HPDE6-E6E7 (cell line): ENCODE data around the gene SBF2.
"Not testable (repeated sequence)": the region's sequence is repeated elsewhere in the genome, so short reads cannot be mapped to it uniquely, and the experiment has no call there.

Experiments
- DNase-seq: peaks from one replicate; pipeline ENCODE4 v3.0.0; 2011; ENCODE audit warnings: missing footprints; ENCODE audit errors: extremely low spot score

Gene SBF2

DNA sequence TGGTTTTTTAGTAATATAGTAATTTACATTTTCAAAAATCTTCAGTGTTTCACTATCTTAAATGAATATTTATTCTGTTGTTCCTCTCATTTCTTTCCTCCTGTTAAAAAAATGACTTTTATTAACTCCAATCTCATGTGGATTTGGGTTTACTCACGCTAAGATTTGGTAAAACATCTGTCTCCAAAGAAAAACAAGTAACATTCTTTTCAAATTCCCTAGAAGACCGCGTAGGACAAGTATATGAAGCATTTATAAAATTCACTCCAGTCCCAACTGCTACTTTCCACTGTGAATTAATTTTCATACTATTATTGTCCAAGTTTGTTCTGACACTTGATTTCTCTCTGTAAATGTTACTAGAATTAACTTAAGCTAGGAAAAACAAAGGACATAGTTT is 26.2 kb downstream of the SBF2 start:
- no peak for DNase-seq

DNA sequence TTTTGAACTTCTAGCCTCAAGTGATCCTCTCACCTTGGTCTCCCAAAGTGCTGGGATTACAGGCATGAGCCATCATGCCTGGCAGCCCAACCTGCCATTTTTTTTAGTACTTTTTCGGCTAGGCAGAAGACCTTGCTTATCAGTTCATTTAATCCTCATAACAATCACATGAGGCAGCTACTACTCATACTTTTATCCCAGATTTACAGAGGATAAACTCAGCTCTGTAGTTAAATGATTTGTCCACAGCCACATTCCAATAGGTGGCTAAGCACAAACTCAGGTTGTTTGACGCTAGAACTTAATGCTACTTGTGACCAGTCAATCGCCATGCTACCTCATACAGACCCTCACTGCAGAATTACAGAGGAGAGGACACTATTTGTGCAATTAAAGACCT is 28.1 kb downstream of the SBF2 start:
- DNase-seq: no peak

DNA sequence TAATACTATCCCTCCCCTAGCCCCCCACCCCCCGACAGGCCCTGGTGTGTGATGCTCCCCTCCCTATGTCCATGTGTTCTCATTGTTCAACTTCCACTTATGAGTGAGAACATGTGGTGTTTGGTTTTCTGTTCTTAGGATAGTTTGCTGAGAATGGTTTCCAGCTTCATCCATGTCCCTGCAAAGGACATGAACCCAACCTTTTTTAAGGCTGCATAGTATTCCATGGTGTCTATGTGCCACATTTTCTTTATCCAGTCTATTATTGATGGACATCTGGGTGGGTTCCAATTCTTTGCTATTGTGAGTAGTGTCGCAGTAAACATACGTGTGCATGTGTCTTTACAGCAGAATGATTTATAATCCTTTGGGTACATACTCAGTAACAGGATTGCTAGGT is 29.3 kb downstream of the SBF2 start:
- DNase-seq: not testable (repeated sequence)

DNA sequence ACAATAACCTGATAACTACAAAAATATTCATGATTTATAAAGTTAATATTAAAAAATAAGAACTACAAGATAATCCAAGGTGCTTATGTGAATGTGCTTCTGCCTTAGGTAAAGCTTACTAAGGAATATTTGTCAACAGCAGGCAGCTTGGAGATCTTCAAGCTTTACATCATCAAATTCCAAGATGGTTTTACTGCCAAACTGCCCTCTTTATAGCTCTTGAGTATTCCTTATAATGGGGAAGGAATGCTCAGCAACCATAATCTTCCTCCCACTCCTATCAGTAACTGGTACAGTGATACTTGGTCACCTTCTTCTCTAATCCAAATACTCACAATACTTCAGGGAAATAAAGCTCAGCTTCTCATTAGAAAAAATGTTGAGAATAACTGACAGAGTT is 30.1 kb downstream of the SBF2 start:
- DNase-seq: no peak

DNA sequence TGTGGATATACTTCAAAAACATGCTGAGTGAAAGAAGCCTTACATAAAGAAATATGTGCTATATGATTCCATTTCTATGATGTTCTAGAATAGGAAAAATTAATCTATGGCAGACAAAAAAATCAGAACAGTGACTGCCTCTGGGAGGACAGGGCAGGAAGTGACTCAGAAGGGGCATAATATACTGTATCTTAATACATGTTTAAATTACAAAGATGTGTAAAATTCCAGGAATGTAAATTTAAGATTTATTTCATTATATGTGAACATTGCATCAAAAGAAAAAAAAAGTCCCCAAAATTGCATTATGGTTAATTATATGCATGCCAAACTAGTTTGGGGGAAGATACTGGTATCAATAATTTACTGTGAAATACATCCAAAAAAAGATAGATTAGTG is 32.2 kb downstream of the SBF2 start:
- DNase-seq: no peak

DNA sequence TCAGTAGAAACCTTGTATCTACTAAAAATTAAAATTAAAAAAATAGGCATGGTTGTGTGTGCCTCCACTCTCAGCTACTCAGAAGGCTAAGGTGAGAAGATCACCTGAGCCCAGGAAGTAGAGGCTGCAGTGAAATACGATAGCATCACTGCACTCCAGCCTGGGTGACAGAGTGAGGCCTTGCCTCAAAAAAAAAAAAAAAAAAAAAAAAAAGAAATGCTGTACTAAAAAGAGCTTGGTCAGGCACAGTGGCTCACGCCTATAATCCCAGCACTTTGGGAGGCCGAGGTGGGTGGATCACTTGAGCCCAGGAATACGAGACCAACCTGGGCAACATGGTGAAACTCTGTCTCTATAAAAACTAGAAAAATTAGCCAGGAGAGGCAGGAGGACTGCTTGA is 36.5 kb downstream of the SBF2 start:
- DNase-seq: no peak

DNA sequence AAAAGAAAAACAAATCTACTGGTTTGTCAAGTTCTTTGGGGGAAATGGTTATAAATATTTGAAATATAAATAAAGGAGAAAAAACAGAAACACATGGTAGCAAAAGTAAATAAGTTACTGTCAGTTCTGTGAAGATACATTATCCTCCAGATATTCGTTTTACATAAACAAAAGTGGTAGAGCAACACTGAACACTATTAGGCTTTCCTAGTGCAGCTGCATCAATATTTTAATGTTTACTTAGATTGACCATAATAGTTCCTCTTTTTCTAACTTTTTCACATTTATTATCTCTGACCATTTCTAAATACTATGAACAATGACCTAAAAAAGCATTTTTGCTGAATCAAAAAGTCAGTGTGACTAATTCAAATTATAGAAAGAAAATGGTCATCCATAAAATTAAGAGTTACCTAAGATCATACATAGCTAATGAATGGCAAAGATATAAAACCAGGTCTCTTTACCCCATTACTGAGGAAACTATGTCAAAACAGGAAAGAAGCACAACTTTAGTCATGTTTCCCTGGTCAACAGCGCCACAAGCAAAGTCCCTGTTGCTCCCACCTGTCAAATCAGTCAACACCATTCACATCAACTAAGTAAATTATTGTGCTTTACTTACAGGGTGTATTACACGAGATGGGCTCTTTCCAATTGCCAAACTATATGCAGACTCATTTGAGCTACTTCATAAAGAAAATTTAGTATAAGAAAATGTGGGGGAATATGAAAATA is 38.5 kb downstream of the SBF2 start:
- DNase-seq: no peak

- not testable (repeated sequence) for DNase-seq
Measured at GRCh38 chr11:10249448-10250131, 44.4 kb downstream of the SBF2 start.

DNA sequence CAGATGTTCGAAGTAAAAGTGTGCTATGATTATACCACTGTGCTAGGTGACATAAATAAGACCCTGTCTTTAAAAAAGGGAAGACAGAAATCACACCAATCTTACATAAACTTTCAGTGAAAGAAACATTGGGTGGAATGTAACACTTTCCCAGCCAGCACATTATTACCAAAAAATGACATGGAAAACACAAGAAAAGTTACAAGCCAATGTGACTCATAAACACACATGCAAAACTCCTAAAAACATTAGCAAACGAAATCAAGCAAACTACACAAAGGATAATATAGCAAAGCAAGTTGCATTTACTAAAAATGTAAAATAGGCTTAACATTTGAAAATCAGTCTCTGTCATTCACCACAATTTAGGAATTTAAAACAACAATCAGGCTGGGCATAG is 47.0 kb downstream of the SBF2 start:
- DNase-seq: no peak

DNA sequence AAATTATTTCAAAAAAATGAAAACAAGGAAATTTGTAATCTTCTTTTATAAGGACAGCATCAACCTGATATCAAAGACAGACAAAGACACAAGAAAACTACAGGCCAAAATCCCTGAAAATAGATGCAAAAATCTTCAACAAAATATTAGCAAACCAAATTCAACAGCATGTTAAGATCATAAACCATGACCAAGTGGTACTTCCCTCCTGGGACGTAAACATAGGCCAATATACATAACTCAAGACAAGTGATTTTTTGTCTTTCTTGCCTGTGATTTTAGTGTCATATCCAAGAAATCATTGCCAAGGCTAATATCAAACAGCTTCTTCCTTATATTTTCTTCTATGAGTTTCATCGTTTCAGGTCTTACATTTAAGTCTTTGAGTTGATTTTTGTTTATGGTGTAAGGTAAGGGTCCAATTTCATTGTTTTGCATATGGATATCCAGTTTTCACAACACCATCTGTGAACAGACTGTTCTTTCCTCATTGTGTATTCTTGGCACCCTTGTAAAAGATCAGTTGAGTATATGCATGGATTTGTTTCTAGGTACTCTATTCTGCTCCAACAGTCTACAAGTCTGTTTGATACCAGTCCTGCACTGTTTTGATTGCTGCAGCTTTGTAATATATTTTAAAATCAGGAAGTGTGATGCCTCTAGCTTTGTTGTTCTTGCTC is 50.0 kb downstream of the SBF2 start:
- no peak for DNase-seq

GRCh38 chr11:10236840-10237239 is 57.2 kb downstream of the SBF2 start:
- DNase-seq: no peak

DNA sequence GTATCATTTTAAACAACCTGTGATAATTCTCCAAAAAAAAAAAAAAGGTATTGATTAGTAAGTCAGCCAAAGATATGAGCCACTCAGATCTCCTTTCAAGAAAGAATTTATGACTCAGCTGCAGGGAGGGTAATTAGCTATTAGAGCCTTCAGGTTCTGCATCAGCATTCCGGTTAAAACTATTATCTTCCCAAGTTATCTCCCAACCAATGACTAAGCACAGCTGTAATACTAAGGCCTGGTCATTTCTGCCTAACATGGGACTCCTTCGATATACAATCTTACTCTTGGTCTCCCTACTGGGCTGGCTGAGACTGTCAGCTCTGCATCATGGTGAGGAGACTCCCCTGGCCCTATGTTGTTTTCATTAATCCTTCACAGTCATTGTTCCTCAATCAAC is 60.4 kb downstream of the SBF2 start:
- peak; percentile 11 for DNase-seq

GRCh38 chr11:10232756-10233155 is 61.3 kb downstream of the SBF2 start:
- DNase-seq: no peak

- DNase-seq: not testable (repeated sequence)
Measured at GRCh38 chr11:10231803-10232202, 62.2 kb downstream of the SBF2 start.

DNA sequence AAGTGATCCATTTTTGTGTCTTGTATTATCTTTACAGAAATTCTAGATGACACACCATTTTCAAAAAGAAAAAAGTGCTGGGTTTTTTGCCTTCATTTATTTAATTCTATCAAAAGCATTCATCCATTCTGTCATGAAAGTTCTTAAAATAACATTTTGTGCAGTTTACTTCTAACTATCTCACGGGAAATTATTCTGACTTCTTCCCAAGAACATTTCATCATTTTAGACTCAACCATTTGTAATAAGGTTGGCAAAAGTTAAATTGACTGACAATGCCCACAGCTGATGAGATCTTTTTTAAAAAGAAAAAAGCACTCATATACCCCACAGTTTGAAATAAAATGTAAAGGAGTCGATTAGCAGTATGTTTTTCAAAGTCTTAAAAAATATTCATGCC is 68.5 kb downstream of the SBF2 start:
- no peak for DNase-seq

- no peak for DNase-seq
Measured at GRCh38 chr11:10222399-10222798, 71.6 kb downstream of the SBF2 start.

DNA sequence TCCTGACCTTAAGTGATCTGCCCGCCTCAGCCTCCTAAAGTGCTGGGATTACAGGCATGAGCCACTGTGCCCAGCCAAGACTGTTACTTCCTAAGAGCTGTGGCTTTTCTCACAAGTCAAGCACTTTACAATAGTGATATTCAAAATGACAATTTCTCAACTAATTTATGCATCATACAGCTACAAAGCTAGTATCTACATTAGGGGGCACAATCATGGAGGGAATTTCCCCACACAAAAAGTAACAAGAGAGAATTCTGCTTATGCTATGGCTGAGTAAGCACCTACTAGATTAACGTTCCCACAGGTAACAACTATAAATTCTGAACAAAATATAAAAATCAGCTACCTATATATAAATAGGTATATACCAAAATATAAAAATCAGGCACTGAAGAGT is 72.7 kb downstream of the SBF2 start:
- DNase-seq: no peak

- DNase-seq: no peak
Measured at GRCh38 chr11:10211470-10211869, 82.5 kb downstream of the SBF2 start.

DNA sequence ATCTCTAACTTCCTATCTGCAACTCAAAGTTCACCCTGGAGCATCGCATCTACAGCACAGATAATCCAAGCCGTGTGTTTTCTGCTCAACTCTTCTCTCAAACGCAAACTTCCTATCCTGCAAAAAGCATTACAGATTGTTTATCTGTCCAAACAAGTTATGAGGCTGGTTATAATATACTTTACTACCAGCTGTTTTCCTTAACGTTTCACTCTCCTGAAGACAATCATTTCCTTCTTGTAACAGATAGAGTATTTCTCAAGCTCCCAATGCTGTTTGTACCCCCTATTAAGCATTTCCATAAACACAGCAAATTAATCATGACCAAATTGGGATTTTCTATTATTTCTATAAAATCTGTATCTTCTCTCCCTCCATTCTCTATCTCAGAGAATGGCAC is 84.7 kb downstream of the SBF2 start:
- no peak for DNase-seq

DNA sequence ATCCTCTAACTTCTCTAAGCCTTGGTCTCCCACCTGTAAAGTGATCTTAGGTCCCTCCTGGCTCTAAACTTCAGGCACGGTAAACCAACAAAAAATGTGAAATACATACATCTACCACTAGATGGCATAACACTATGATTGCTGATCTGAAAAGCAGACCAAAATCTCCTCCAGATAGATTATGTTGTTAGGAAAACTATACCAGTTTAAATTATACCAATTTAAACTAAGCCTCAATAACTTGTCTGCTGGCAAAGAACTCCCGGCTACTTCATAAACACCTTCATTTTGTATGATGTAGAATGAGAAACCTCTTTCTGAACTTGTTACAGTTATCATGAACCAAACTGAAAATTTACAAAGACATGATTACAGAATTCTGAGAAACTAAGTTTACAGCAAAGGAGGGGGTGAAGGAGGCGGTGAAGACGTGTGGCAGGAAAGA is 85.9 kb downstream of the SBF2 start:
- DNase-seq: no peak

GRCh38 chr11:10205928-10206327 is 88.1 kb downstream of the SBF2 start:
- no peak for DNase-seq

GRCh38 chr11:10204021-10204420 is 90.0 kb downstream of the SBF2 start:
- no peak for DNase-seq

DNA sequence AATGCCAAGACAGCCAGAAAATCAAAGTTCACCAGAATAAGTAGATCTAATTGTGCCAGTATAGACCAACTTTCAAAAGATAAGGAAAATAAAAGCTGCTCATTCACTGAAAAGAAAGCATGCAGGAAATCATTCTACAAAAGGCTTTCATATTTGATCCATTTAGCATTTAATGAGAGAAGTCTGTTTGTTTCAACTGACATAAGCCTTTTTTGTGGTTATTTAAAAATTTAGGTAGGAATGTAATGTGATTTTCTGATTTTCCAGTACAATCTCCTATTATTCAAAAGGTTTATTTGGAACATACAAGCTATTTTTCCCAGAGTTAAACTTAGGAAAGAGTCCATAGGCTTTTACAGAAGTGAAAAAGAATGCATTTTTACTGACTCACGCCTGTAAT is 92.7 kb downstream of the SBF2 start:
- no peak for DNase-seq
